Endothelial cell of umbilical vein (primary cell): ENCODE measurements around the gene LRRC7.

Experiments
- CTCF ChIP-seq, 2 donors: IDR thresholded peaks; 1 replicate in 1 of 2; 2 replicates in 1 of 2; pipeline ENCODE4 v1.5.1; 2011; ENCODE audit warnings: low read length in 2 of 2, mild to moderate bottlenecking in 2 of 2, moderate library complexity in 2 of 2, control low read depth in 1 of 2, inconsistent platforms in 1 of 2, low read depth in 1 of 2; ENCODE audit not compliant: insufficient read depth in 1 of 2; ENCODE audit errors: extremely low read depth in 1 of 2
- EZH2 ChIP-seq: IDR thresholded peaks from 2 replicates; pipeline ENCODE4 v1.6.1; 2012; ENCODE audit warnings: borderline replicate concordance, low read depth, mild to moderate bottlenecking, moderate library complexity, low read length, inconsistent platforms; ENCODE audit not compliant: severe bottlenecking

GRCh38 chr1:69733061-69733460, 165.3 kb downstream of the LRRC7 start:
- no peak for TF ChIP-seq CTCF (IDR thresholded peaks at IDR 0.05; ENCODE audit: extremely low read depth in 1 of 2, insufficient read depth in 1 of 2, low read depth in 1 of 2, low read length in 2 of 2)
- TF ChIP-seq EZH2 = no peak
